H1 (cell line): Measurements from ENCODE around the gene SS18L1. TPM values are rescaled to one million over a fixed set of nuclear protein-coding genes. Genes with fewer than 3 reads are reported as not detected.
A peak's percentile ranks its signal among the peaks of the same experiment; 100 is the strongest.

Source experiments
- CTCF ChIA-PET: fragments of 300-600 bp; sonication (Branson Sonifier 250); formaldehyde crosslinking; loops from one replicate; lab custom pipeline; 2021; ENCODE audit not compliant: partially characterized antibody; lab: Charles Lee
- POLR2A ChIA-PET: fragments of 300-600 bp; sonication (Branson Sonifier 250); formaldehyde crosslinking; loops from one replicate; lab custom pipeline; 2021; ENCODE audit warnings: inconsistent platforms; ENCODE audit not compliant: partially characterized antibody; lab: Charles Lee
- DNase-seq, 2 experiments: peaks; one replicate each; pipeline versions ENCODE4 v3.0.0 to v3.0.0-alpha.2; 2010 to 2022; ENCODE audit warnings: low spot score in 2 of 2, low read depth in 1 of 2, mixed read lengths in 1 of 2
- FAIRE-seq: peaks from 2 replicates; lab custom pipeline; 2011; peaks lifted over from hg19 to GRCh38; lab: Jason Lieb, UNC
- H2AFZ ChIP-seq: 2 replicates; pipeline ENCODE4 v1.8.1; 2012; ENCODE audit warnings: low read length, inconsistent platforms
- H2AK5ac ChIP-seq: 2 replicates; pipeline ENCODE4 v1.6.1; 2013; ENCODE audit warnings: low read depth, low read length
- H2BK120ac ChIP-seq: replicated peaks from 2 replicates; pipeline ENCODE3; 2013; ENCODE audit warnings: low read depth, low read length, inconsistent platforms
- H2BK12ac ChIP-seq: 2 replicates; pipeline ENCODE4 v1.6.1; 2013; ENCODE audit warnings: low read depth, low read length
- H2BK15ac ChIP-seq: 2 replicates; pipeline ENCODE4 v1.6.1; 2013; ENCODE audit warnings: low read length
- H2BK20ac ChIP-seq: 2 replicates; pipeline ENCODE4 v1.6.1; 2013; ENCODE audit warnings: low read length
- H2BK5ac ChIP-seq: 2 replicates; pipeline ENCODE4 v1.6.1; 2013; ENCODE audit warnings: low read depth, low read length
- H3K14ac ChIP-seq: 2 replicates; pipeline ENCODE4 v1.6.1; 2013; ENCODE audit warnings: inconsistent platforms; ENCODE audit not compliant: insufficient read length
- H3K18ac ChIP-seq: 2 replicates; pipeline ENCODE4 v1.6.1; 2013; ENCODE audit warnings: low read length; ENCODE audit errors: extremely low read depth
- H3K23ac ChIP-seq: 2 replicates; pipeline ENCODE4 v1.6.1; 2013; ENCODE audit warnings: inconsistent platforms; ENCODE audit not compliant: insufficient read length
- H3K23me2 ChIP-seq: 2 replicates; pipeline ENCODE4 v1.6.1; 2013; ENCODE audit warnings: low read depth, low read length
- H3K27ac ChIP-seq: 2 replicates; pipeline ENCODE4 v1.6.1; 2011; ENCODE audit warnings: low read depth, low read length, inconsistent platforms
- H3K27me3 ChIP-seq, 4 experiments: replicated peaks in 1 of 4; 1 replicate in 1 of 4; 2 replicates in 3 of 4; pipeline versions ENCODE4 v1.6.1 to v1.8.1; 2011 to 2013; ENCODE audit warnings: low read length in 3 of 4, mild to moderate bottlenecking in 3 of 4, inconsistent platforms in 2 of 4, mixed read lengths in 2 of 4, moderate library complexity in 1 of 4; ENCODE audit not compliant: control insufficient read depth in 3 of 4, insufficient read depth in 3 of 4; ENCODE audit errors: extremely low read depth in 1 of 4
- H3K36me3 ChIP-seq, 4 experiments: 2 replicates each; pipeline versions ENCODE4 v1.6.1 to v1.8.1; 2011 to 2013; ENCODE audit warnings: mild to moderate bottlenecking in 4 of 4, low read length in 3 of 4, moderate library complexity in 2 of 4, control low read depth in 1 of 4, inconsistent platforms in 1 of 4; ENCODE audit not compliant: insufficient read depth in 4 of 4, control insufficient read depth in 2 of 4
- H3K4ac ChIP-seq: replicated peaks from 2 replicates; pipeline ENCODE3; 2013; ENCODE audit warnings: low read length, low read depth, mixed read lengths, inconsistent platforms; ENCODE audit not compliant: insufficient read length
- H3K4me1 ChIP-seq, 4 experiments: replicated peaks in 1 of 4; 1 replicate in 1 of 4; 2 replicates in 3 of 4; pipeline versions ENCODE4 v1.6.1 to v1.8.1; 2011 to 2013; ENCODE audit warnings: low read length in 3 of 4, inconsistent platforms in 2 of 4, mixed read lengths in 1 of 4; ENCODE audit not compliant: insufficient read depth in 4 of 4, control insufficient read depth in 3 of 4
- H3K4me2 ChIP-seq, 2 experiments: 2 replicates each; pipeline versions ENCODE4 v1.6.1 to v1.8.1; 2011 to 2013; ENCODE audit warnings: low read depth in 2 of 2, low read length in 2 of 2, control low read depth in 1 of 2, inconsistent platforms in 1 of 2, mild to moderate bottlenecking in 1 of 2; ENCODE audit not compliant: insufficient read depth in 1 of 2
- H3K4me3 ChIP-seq, 4 experiments: fragments of 200-600, 300-600 bp in 1 of 4; sonication (generic), shearing (Covaris generic), sonication (Bioruptor Twin) in 1 of 4; 2 replicates each; pipeline versions ENCODE4 v1.5.1 to v1.8.1; 2011 to 2016; ENCODE audit warnings: low read length in 4 of 4, low read depth in 3 of 4, control low read depth in 2 of 4, inconsistent platforms in 2 of 4, mild to moderate bottlenecking in 2 of 4, mixed read lengths in 1 of 4, moderate library complexity in 1 of 4; ENCODE audit not compliant: insufficient read depth in 2 of 4; ENCODE audit errors: extremely low read depth in 1 of 4
- H3K56ac ChIP-seq: replicated peaks from 2 replicates; pipeline ENCODE3; 2013; ENCODE audit warnings: low read depth, mild to moderate bottlenecking, mixed read lengths, low read length, inconsistent platforms; ENCODE audit not compliant: insufficient read length
- H3K79me1 ChIP-seq: 2 replicates; pipeline ENCODE4 v1.6.1; 2013; ENCODE audit warnings: low read depth, low read length, control low read depth
- H3K79me2 ChIP-seq, 2 experiments: 2 replicates each; pipeline versions ENCODE4 v1.6.1 to v1.8.1; 2012 to 2013; ENCODE audit warnings: low read length in 2 of 2, mild to moderate bottlenecking in 2 of 2, inconsistent platforms in 1 of 2; ENCODE audit not compliant: insufficient read depth in 2 of 2, control insufficient read depth in 1 of 2
- H3K9ac ChIP-seq, 4 experiments: replicated peaks in 1 of 4; 1 replicate in 1 of 4; 2 replicates in 3 of 4; pipeline versions ENCODE4 v1.6.1 to v1.8.1; 2011 to 2013; ENCODE audit warnings: low read depth in 3 of 4, low read length in 3 of 4, control low read depth in 2 of 4, mild to moderate bottlenecking in 2 of 4, moderate library complexity in 2 of 4, inconsistent platforms in 1 of 4; ENCODE audit errors: extremely low read depth in 1 of 4
- H3K9me3 ChIP-seq, 2 experiments: 2 replicates each; pipeline versions ENCODE4 v1.6.1 to v1.8.1; 2012 to 2013; ENCODE audit warnings: mild to moderate bottlenecking in 2 of 2, moderate library complexity in 2 of 2, control low read depth in 1 of 2, inconsistent platforms in 1 of 2, low read depth in 1 of 2, low read length in 1 of 2, mixed read lengths in 1 of 2; ENCODE audit not compliant: insufficient read depth in 2 of 2
- H4K20me1 ChIP-seq, 2 experiments: replicated peaks in 1 of 2; 2 replicates each; pipeline versions ENCODE3 to v1.8.1; 2011 to 2013; ENCODE audit warnings: inconsistent platforms in 2 of 2, low read length in 2 of 2, mild to moderate bottlenecking in 1 of 2; ENCODE audit not compliant: insufficient read depth in 2 of 2, control insufficient read depth in 1 of 2
- H4K5ac ChIP-seq: 2 replicates; pipeline ENCODE4 v1.6.1; 2013; ENCODE audit warnings: low read length, low read depth, mixed read lengths, inconsistent platforms; ENCODE audit not compliant: insufficient read length
- H4K8ac ChIP-seq: 2 replicates; pipeline ENCODE4 v1.8.0; 2013; ENCODE audit warnings: mild to moderate bottlenecking, moderate library complexity, low read length, inconsistent platforms; ENCODE audit not compliant: insufficient read depth; ENCODE audit errors: extremely low read depth
- H4K91ac ChIP-seq: replicated peaks from 2 replicates; pipeline ENCODE3; 2013; ENCODE audit warnings: low read length, mixed read lengths, inconsistent platforms; ENCODE audit not compliant: insufficient read length
- CHD2 ChIP-seq: IDR thresholded peaks from 2 replicates; pipeline ENCODE4 v1.6.1; 2012; ENCODE audit warnings: low read length, improper control_type of control experiment
- CTCF ChIP-seq, 3 experiments: IDR thresholded peaks; 1 replicate in 2 of 3; 2 replicates in 1 of 3; pipeline versions ENCODE4 v1.5.1 to v1.6.1; 2011; ENCODE audit warnings: low read length in 3 of 3, mild to moderate bottlenecking in 3 of 3, inconsistent platforms in 2 of 3, low read depth in 1 of 3, moderate library complexity in 1 of 3; ENCODE audit not compliant: insufficient read depth in 1 of 3; ENCODE audit errors: control extremely low read depth in 1 of 3
- FOSL1 ChIP-seq: IDR thresholded peaks from 2 replicates; pipeline ENCODE4 v1.6.1; 2011; ENCODE audit warnings: mild to moderate bottlenecking, low read depth, low read length, moderate library complexity; ENCODE audit not compliant: insufficient read depth
- GABPA ChIP-seq: IDR thresholded peaks from 2 replicates; pipeline ENCODE4 v1.6.1; 2011; ENCODE audit warnings: mild to moderate bottlenecking, low read length, moderate library complexity, borderline replicate concordance; ENCODE audit not compliant: insufficient read depth
- JUN ChIP-seq: IDR thresholded peaks from 2 replicates; pipeline ENCODE4 v1.6.1; 2011; ENCODE audit warnings: low read depth, mild to moderate bottlenecking, improper control_type of control experiment, low read length
- TEAD4 ChIP-seq: IDR thresholded peaks from 2 replicates; pipeline ENCODE4 v1.6.1; 2012; ENCODE audit warnings: low read depth, low read length, inconsistent platforms, mixed read lengths
- USF2 ChIP-seq: IDR thresholded peaks from 2 replicates; pipeline ENCODE4 v1.6.1; 2011; ENCODE audit warnings: low read length, improper control_type of control experiment
- WGBS, 2 experiments: shearing (Covaris generic) in 1 of 2; methylation state at CpG; one replicate each; pipeline versions ENCODE4 v1.1.6 to v1.1.7; 2013 to 2015; ENCODE audit warnings: low lambda C conversion rate in 2 of 2, mixed read lengths in 2 of 2, inconsistent platforms in 1 of 2, low coverage in 1 of 2, missing lambda C conversion rate in 1 of 2; ENCODE audit not compliant: insufficient replicate concordance in 2 of 2, insufficient coverage in 1 of 2, insufficient read length in 1 of 2; ENCODE audit errors: extremely low coverage in 1 of 2, missing lambda C conversion rate in 1 of 2; 5-methylcytosine and 5-hydroxymethylcytosine counted together
- polyA plus RNA-seq, 7 experiments: library from polyadenylated mRNA; depleted of rRNA in 3 of 7; stranded (reverse) in 5 of 7; unstranded in 2 of 7; fragments of >200 nt in 5 of 7; fragments of 200-250 nt in 2 of 7; gene quantifications; 1 replicate in 5 of 7; 2 replicates in 1 of 7; 4 replicates in 1 of 7; pipeline versions ENCODE4 v1.2.1 to v1.2.3, GENCODE V29; 2011 to 2013; ENCODE audit warnings: missing spikeins in 2 of 7, mixed read lengths in 2 of 7
- total RNA-seq: library from RNA; stranded (reverse); fragmentation: NEBNext Ultra II Directional; extraction: Animal tissue kit (Norgen Biotek cat#: 25700); gene quantifications from 2 replicates; pipeline ENCODE4 v1.2.1, GENCODE V29; 2021

The SS18L1 gene
- total and polyA plus RNA-seq, 2 of the 8 experiments (the other 6 are each of a cell fraction or from before 2014, with no cell fraction given), result 28.4 to 29.7 TPM

- no peaks in the 10 kb centered on the region for H3K36me3 ChIP-seq
- H3K4me3 ChIP-seq, result no peak overlapping the region
- POLR2A ChIA-PET, result interaction anchor here (2.3 kb wide), 1 partner anchor 87 kb away, joined by 9 read pairs; the partner anchor contains the start of gene PSMA7
- no peak overlapping the region for H3K27ac ChIP-seq
- no peak overlapping the region for H3K14ac ChIP-seq
- no peak overlapping the region for H2BK5ac ChIP-seq
- no peaks in the 10 kb centered on the region for H3K79me2 ChIP-seq
- peaks cover 0 to 15% of the 10 kb centered on the region in 2 experiments for H4K20me1 ChIP-seq
- H2BK12ac ChIP-seq, result peak overlapping the region; percentile 68
- H3K4me1 ChIP-seq, result peaks cover 0 to 7% (median 5%) of the 10 kb centered on the region in 4 experiments; a peak in 5 of 7 replicates
- FAIRE-seq (no peak), DNase-seq (no peak)
- peaks cover 0 to 15% (median 3%) of the 10 kb centered on the region in 4 experiments; a peak in 3 of 7 replicates for H3K27me3 ChIP-seq
- H2BK15ac ChIP-seq, result 0 out of 2 replicates have a peak overlapping the region, but pooled peaks have one; percentile 23
- CTCF ChIA-PET, result interaction anchor here (1.5 kb wide), 1 partner anchor 12 kb away, joined by 5 read pairs; no protein-coding TSS in a partner anchor
- H3K4me2 ChIP-seq, result no peak overlapping the region
- H3K56ac ChIP-seq, result peak overlapping the region; percentile 97
- H2AK5ac ChIP-seq, result peak overlapping the region; percentile 89; the same call in 1 of the 2 replicates
- no peak overlapping the region for H3K23ac ChIP-seq
- no peak overlapping the region for H2AFZ ChIP-seq
- H3K23me2 ChIP-seq, result peaks cover 18% of the 10 kb centered on the region
- no peak overlapping the region for H4K8ac ChIP-seq
- peak overlapping the region; percentile 73 for H4K91ac ChIP-seq
- H3K18ac ChIP-seq, result no peak overlapping the region
- no peak overlapping the region for H4K5ac ChIP-seq
- peak overlapping the region; percentile 21 for H3K4ac ChIP-seq
- no peak overlapping the region for H2BK120ac ChIP-seq
- peak overlapping the region; percentile 50; the same call in 1 of the 2 replicates for H2BK20ac ChIP-seq
- H3K9ac ChIP-seq, result no peak overlapping the region
- 89 to 100% methylated on average over 5 to 7 of the region's 7 CpGs for WGBS, 2 experiments
- peaks cover 0 to 5% of the 10 kb centered on the region in 2 experiments; a peak in 1 of 4 replicates for H3K9me3 ChIP-seq
- H3K79me1 ChIP-seq, result 0 out of 2 replicates have a peak, but pooled peaks cover 2% of the 10 kb centered on the region
- TF ChIP-seq TEAD4, result no peak
- TF ChIP-seq USF2, result no peak
- no peak for TF ChIP-seq GABPA
- TF ChIP-seq FOSL1, result no peak
- no peak for TF ChIP-seq CTCF (IDR thresholded peaks at IDR 0.05; ENCODE audit: control extremely low read depth in 1 of 3, insufficient read depth in 1 of 3, low read depth in 1 of 3, low read length in 3 of 3)
- no peak for TF ChIP-seq JUN
- TF ChIP-seq CHD2, result no peak
Measured at GRCh38 chr20:62228982-62229545, 85.5 kb downstream of the SS18L1 start.
